GM18498 (cell line): Measurements from ENCODE around the gene CD34.
"Not testable (repeated sequence)": the region's sequence is repeated elsewhere in the genome, so short reads cannot be mapped to it uniquely, and the experiment has no call there.

Source experiments
- ATAC-seq: cut with Tn5 transposase; IDR thresholded peaks from one replicate; pipeline ENCODE4 v1.9.1; 2021; ENCODE audit warnings: mild to moderate bottlenecking, moderate library complexity; ENCODE audit not compliant: unreplicated experiment

The CD34 gene

DNA sequence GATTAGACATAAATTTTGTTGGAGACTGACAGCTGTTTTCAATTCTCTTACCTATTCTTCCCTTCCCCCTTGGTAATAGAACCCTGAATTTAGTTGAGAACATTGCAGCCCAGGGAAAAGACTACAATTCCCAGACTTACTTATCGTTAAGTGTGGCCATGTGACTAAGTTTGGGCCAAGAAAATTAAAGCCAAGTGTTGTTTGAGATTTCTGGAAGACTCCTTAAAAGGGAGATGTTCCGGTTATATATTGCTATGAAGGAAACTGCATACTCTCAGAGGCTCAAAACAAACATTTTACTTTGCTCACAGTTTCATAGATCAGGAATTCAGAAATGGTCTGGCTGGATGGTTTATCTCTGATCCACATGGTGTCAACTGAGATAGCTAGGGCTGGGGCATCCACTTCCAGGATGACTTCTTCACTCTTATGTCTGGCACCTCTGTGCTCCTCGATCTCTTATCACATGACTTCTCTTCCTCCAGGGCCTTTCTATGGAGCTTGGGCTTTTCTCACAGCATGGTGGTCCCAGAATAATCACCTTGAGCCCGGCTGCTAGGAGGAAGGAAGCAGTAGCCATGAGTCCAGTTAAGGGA, 22.4 kb upstream of the CD34 start:
- no peak for ATAC-seq

DNA sequence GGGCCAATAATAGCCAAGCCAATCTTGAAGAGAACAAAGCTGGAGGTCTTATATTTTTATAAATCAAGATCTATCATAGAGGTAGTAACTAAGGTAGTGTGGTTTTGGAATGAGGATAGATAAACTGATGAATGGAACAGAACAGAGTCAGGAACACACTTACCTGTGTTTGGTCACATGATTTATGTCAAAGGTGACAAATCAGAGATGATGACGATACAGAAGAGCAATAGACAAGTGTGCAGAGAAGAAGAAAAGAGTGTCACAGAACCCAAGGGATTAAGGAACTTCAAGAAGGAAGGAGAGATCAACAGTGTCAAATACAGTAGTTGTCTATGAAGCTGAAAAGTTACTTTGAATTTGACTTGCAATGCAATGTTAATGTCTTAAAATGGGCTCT, 16.1 kb upstream of the CD34 start:
- ATAC-seq, result no peak

DNA sequence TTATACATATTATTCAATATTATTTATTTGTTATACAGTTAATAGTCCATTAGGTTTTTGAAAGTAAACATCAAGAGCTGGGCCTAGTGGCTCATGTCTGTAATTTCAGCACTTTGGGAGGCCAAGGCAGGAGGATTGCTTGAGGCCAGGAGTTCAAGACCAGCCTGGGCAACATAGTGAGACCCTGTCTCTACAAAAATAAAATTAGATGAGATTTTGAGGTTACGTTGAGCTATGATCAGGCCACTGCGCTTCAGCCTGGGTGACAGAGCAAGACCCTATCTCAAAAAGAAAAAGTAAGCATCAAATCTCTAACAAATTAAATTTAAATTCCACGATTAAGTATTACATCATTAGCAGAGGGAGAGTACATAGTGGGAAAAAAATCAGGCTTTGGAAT, 15.0 kb upstream of the CD34 start:
- not testable (repeated sequence) for ATAC-seq

DNA sequence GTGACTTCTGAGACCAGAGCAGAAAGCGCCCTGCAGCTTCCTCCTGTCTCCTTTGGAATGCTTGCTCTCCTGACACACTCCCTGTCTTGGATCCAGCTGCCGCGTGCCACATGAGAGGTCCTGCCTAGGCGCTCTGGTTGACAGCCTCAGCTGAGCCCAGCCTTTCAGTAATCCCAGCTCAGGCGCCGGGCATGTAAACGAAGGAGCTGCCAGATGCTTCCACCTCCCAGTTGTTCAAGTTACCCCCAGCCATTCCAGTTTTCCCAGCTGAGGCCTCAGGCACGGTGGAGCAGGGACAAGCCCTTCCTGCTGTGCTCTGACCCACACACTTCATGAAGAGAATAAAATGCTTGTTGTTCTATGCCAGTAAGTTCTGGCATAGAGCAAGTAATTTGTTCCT, 14.3 kb upstream of the CD34 start:
- ATAC-seq, result no peak

DNA sequence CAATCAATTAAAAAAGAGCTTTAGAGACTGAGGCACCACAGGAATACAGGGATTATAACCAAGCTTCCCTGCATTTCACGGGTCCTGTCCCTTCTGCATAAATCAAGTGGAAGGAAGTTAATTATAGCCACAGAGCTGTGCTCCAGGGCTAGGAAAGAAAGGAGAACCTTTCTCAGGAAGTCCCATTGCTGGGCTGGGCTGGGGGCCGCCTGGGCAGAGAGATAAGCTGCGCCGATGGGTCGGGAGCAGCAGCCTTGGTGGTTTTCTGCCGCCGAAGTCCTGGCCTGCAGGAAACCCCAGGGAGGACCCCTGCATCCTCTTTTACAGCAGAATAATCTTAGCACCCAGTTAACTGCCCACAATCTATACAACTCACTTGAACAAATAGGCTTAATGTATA, 12.6 kb upstream of the CD34 start:
- no peak for ATAC-seq

DNA sequence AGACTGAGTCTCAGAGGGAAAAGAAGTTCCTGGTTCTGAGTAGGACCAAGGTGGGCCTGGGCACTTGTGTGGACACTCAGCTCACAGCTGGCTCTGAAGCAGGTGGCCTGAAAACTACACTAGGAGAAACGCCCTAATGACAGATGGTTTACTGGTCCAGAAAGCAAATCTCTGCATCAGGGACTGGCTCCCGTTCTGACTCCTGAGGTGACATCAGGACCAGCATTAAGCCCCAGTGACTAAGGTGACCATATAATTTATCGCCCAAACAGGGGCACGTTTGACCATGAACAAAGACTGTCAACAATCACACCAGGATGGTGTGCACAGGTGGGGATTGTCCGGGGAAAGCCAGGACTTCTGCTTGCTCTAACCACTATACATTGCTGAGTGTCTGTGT, 12.2 kb upstream of the CD34 start:
- no peak for ATAC-seq

DNA sequence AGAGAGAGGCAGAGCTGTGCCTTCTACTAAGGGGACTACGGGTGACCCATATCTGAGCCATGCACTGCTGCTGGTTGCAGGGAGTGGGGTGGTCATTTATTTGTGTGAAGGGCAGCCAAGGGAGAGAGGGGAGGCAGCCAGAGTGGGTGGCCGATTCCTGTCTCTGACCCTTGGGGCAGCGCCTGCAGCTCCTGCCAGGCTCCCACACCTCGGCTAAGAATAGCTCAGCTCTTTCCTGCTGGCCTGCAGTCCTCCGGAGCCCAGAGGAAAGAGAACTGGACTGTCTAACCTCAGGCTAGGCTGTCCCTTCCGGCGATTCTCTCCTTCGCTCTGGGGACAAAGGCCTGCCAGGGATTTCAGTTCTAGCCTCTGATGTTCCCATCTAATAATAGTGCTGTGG, 11.6 kb upstream of the CD34 start:
- no peak for ATAC-seq

DNA sequence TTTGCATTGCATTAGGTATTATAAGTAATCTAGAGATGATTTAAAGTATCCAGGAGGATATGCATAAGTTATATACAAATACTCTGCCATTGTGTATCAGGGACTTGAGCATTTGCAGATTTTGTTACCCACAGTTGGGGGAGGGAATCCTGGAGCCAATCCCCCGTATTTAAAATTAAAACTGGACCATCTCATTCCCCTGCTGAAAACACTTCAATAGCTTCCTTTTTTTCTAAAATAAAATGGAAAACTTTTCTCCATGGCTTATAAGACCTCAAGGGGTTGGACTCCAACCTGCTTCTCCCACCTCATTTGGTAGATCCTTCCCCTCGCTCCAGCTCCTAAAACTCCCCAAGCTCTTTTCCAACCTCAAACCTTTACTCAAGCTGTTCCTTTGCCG, 10.4 kb upstream of the CD34 start:
- ATAC-seq, result no peak

DNA sequence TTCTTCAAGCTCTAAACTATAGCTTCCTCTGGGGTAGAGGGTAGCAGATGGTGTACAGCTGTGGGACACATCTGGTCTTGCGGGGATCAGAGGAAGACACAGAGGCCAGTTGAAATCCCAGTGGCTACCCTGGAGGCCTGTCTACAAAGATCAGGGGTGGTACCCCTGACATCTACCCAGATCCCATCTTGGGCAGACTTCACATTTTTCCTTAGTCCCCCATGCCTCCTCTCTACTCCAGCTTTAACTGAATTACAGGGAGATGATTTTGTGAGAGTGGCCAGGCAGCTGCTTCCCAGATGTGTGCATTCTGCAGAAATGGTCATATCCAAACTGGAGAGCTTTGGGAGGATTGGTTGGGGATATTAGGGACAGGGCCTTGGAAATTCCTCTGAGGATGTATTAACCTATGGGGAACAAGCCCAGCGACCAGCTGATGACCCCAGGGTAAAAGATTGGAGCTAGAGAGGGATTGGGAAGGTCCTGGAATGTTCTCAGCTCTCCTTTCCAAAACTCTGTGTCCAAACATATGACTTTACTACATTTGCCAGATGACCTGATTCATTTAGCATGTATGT, 9.6 kb upstream of the CD34 start:
- ATAC-seq, result no peak

DNA sequence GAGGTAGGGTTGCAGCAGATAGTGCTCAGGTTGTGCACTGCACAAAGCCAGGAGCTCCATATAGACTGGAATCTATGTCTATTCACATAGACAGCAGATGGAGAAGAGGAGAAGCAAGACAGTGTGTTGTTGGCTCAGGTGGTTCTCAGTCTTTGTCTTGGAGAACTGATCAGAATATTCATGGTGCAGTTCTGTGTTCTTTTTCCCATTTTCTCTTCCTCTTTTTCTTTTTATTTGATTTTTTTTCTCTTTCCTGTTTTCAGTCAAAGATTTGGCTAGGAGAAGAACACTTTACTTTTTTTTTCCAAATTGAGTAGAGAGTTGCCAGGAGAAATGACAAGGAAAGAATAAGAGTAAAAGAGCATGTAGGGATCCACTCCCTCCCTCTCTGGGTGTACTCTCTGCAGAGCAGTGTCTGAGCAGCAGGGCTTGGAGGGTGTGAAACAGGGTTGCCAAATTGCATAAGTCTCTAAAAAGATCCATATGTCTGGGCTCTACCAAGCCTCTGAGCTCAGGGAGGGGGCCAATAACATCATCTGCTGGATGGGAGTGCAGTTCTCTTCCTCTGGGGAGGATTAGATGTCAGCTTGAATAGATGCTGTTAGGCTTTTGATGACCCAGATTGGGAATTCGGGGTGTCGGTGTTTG, 8.7 kb upstream of the CD34 start:
- ATAC-seq, result no peak

DNA sequence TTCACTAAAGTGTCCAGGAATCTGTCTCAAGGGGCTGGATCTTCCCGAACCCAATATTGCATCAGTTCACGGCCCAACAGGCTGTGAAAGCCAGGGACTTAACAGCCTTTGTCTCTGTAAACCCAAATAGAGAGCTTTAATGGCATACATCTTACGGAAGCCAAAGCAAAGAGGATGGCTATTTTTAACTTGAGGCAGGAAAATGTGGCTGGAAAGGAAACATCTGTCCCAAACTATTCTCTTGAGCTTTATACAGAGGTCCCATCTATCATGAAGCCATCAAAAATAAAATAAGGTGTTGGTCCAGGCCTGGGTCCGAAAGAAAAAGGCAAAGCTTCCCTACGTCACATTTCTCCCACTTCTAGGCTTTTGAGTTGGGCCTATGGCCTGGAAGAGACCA, 7.7 kb upstream of the CD34 start:
- no peak for ATAC-seq

DNA sequence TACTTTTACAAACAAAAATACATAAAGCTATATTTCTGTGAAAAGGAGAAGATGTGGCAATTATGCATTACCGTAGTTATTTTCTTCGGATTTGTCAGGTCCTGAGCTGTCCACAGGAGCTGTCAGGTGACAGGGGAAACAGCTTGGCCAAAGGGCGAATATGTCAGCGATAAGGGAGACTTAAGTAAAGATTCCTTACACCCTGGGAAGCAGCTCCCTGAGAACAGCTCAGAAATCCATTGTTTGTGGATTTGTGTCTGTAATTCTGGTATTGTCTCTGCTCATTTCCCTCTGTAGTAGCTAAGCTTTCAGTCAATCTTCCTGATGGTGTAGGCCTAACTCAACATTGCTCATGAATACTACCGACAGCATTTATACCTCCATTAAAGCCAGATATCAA, 7.1 kb upstream of the CD34 start:
- no peak for ATAC-seq

DNA sequence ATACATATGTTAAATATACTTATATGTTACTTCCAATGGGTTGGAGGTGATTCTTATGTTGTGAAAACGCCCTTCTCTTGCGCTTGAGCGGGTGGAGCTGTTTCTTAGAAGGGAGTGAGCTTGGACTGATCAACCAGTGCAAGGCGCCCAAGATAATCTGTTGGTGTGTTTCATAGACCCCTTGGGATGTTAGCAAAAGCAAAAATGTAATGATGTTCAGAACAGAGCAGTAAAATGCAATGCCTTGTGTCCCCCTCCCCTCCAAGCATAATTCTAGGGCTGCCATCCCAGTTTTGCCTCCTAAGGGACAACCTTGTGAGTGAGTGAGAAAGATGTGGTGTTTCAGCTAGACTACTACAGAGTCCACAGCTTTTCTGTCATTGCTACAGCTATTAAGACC, 6.2 kb upstream of the CD34 start:
- ATAC-seq, result no peak

DNA sequence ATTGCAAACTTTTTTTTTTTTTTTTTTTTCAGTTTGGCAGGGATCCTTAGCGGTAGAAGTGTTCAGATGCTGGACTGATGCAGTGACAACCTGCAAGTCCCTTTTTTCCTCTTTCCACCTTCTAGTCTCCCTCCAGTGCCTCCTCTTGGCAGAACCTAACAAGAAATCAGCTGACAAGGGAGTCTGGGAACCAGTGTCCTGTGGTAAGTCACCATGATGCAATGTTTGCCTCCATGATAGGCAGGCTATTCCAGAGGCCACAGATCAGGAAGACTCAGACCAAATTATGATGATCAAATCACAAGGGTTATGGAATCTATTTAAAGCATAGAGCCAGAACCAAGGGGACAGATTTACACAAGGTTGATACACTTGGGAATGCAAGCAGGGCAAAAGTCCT, 3.0 kb upstream of the CD34 start:
- no peak for ATAC-seq

DNA sequence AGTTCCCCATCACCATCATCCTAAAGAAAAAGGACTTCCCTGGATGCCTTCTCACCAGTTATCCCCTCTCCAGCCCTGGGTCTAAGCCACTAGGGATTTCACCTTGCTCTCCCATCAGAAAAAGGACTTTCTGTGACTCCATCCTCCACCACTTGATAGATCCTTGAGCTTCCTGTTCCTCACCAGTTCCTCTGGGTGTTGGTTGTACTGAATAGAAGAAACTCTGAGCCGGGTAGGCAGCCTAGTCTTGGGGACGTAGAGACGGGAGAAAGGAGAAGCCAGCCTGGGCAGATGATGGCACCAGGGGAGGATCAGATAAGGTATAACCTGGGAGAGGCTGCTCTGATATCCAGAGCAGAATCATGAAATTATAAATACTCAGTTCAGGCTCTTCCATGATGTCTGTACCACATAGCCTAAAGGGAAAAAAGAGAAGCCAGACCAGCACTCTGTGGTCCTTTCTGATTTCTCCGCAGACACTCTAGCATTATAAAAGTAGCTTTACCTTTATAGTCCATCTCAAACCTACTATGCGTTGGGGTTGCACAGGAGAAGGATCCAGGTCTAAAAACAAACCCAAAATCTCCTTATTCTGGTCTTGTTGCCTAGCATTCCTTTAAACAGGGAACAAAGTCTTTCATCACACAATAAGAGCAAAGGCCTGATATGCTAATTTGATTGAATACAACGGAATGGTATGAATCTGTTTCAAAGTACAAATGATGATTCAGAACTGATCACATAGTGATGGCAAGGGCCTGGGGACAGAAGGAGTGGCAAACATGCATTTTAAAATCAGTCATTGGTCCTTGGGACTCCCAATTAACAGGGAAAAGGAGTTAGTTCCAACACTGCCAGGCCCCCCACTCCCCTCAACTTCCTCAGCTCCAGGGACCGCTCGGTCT, 1.2 kb upstream of the CD34 start:
- no peak for ATAC-seq

DNA sequence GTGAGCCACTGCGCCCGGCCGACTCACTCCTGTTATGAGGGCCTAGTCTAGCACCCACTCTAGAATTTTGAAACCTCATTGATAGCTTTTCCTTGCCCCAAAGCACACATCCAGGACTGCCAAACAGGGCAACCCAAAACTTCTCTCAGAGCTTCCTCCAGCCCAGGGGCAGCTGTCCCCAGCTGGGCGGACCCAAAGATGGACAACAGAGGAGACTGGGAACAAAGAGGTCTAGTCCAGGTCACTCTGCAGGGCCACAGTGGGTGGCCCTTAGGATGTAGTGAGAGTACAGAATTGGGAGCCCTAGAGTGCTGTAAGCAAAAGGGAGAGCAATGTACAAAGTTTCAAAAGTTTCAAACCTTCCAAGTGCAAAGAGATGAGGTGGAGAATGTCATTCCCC, 1.2 kb downstream of the CD34 start:
- no peak for ATAC-seq

DNA sequence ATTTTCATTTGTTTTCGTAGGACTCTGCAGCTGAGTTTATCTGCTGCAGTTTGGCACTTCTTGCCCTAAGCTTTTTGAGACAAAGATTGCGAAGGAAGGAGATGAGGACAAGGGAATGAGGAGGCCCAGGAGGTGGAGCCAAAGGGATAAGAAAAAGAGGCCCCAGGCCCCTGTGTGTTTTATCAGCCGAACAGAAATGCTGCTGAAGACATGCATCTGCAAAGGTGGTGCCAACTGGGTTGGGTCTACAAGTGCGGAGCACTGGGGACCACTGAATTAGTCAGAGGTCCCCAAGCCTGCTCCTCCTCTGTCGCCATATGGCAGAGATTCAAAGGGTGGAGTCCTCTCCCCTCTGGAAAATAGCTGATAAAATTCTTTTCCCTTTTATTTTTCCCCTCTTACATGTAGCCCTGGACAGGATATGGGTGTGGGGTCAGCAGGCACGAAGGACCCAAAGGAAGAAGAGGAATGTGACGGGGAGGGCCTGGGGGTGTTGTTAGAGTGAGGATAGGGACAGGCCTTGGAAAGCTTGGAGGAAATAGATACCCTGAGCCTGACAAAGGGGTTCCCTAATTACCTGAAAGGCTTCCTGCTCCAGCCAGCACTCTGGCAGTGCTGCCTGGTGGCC, 2.7 kb downstream of the CD34 start:
- ATAC-seq, result no peak

DNA sequence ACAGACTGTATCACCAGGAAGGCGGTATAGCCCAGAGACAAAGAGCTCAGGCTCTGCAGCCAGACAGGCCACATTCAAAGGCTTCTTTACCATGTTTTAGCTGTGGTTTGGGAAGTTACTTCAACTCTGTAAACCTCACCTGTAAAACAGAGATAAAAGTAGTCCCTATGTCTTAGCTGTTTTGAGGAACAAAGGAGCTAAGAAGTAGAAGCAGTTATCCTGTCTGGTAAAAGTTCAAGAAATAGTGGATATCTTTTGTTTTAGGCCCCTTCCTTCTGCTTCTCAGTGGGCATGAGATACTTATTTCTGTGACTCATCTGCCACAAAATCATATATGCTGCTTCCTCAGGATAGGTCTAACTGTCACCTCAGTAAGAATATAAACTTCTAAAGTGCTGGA, 6.5 kb downstream of the CD34 start:
- ATAC-seq, result no peak

DNA sequence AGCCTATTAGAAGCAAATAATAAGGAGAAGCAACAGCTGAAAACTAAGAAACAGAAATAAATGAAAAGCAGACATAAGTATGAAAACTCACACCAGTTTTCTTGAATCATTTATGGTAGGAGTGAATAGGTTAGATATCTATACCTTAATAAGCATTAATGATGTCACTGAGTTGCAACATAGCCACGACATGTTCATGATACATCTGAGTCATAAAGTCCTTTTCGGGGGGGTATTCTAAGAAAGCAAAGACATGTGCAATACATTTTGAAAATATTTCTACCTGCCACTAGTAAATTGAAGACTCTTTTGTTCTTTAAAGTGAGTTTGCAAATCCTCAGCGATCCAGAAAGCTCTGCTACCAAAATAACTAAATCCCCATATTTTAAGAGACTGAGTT, 7.2 kb downstream of the CD34 start:
- no peak for ATAC-seq

DNA sequence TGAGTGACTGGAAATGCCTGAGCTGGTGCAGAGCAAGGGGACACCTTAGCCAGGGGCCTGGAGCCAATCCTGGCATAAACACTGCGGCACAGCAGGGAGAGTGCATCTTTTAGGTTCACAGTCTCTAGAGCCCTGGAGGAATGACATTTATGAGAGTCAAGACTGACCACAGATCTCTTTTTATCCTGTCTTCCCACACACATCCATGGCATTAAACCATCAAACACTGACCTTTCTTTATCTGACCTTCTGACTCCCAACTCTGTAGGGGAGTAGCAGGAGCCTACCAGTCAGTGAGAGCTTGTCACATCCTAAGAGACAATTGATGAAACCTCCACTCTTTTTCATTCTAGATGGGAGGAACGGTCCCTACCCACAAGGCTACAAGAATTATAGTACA, 7.9 kb downstream of the CD34 start:
- ATAC-seq, result no peak

DNA sequence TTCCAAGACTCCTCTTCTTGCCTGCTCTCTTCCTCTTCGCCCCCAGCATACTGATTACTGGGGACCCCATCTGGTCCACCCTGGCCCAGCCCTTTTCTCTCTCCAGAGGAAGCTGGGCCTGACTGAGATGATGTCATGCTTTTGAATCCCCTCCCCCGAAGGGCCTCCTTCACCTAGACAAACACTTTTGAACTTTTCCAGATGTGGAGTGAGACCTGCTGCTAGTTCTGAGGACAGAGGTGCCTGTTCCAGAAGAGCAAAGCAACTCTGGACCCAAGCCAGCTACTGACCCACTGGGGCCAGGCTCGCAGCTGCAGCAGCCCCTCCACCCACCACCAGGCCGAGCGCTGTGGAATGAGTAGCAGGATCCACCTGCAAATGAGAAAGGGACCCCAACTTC, 8.4 kb downstream of the CD34 start:
- ATAC-seq, result no peak
